ENCODE results near the gene CHRM3. TPM values are rescaled to one million over a fixed set of nuclear protein-coding genes. Genes with fewer than 3 reads are reported as not detected.
"Not testable (repeated sequence)": the region's sequence is repeated elsewhere in the genome, so short reads cannot be mapped to it uniquely, and the experiment has no call there.

CHRM3 gene
- total and polyA plus RNA-seq, 2 donors (not counting 1 experiment from before 2014, with no cell fraction given) = not detected

DNA sequence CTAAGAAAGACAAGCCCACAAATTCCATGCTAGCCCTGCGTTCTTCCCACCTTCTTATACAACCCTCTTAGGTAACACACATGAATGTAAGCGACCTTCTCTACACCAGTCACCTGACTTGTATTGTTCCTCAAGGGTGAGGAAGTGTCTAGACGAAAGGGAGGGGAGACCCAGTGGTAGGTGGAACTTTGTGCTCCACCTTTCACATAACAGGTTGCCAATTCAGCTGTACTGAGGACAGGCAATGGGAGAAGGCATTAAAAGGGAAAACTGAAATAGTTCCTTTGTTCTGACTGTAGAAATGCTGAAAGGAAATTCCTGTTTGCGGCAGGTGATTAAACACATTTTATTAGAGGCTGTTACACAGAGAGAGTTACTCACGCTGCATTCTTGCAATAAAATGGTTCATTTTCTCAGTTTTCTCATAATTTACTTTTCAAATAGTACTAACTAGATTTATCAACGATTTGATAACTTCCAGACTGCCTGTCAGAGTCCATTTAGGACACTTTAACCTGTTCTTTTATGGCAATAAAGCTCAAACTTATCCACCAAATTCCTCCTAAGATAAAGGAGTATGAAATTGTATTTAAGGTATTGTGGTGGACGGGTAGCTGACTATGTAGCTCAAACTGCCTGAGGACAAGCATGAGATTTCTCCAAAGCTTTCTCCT, 17.8 kb upstream of the CHRM3 start:
- H3K27ac ChIP-seq (ENCODE audit: low read length in 2 of 2) = no peak overlapping the region
- no peak overlapping the region for H3K27ac Mint-ChIP-seq
- H3K36me3 ChIP-seq (replicated peaks in 1 of 2; ENCODE audit: control extremely low read depth in 1 of 2, control insufficient read depth in 1 of 2, extremely low read depth in 1 of 2, insufficient read depth in 2 of 2, low read length in 1 of 2) = no peaks in the 10 kb centered on the region
- no peaks in the 10 kb centered on the region for H3K9me3 ChIP-seq (ENCODE audit: control extremely low read depth in 1 of 3, control insufficient read depth in 2 of 3, insufficient read depth in 1 of 3, low read length in 2 of 3)
- DNase-seq (no peak), ATAC-seq (ENCODE audit: low read depth) (no peak)
- H3K9me3 Mint-ChIP-seq (ENCODE audit: insufficient read depth) = peaks cover 2% of the 10 kb centered on the region
- no peaks in the 10 kb centered on the region for H3K79me2 ChIP-seq (ENCODE audit: control insufficient read depth, insufficient read depth, low read length)
- no peak overlapping the region for H2AFZ ChIP-seq (ENCODE audit: insufficient read depth, low read depth, low read length, poor library complexity, severe bottlenecking)
- H3K9ac ChIP-seq (ENCODE audit: low read length) = no peak overlapping the region
- no peaks in the 10 kb centered on the region for H3K27me3 Mint-ChIP-seq
- H3K4me3 ChIP-seq (ENCODE audit: control extremely low read depth in 1 of 5, extremely low read depth in 1 of 5, insufficient read depth in 1 of 5, low read depth in 2 of 5, low read length in 4 of 5) = no peak overlapping the region
- CTCF ChIA-PET = no interaction called here
- no peaks in the 10 kb centered on the region for H3K27me3 ChIP-seq (replicated peaks in 1 of 4; ENCODE audit: control extremely low read depth in 1 of 4, control insufficient read depth in 3 of 4, insufficient read depth in 4 of 4, low read length in 3 of 4)
- H3K4me1 Mint-ChIP-seq = no peaks in the 10 kb centered on the region
- TF ChIP-seq EZH2 (IDR thresholded peaks at IDR 0.05; ENCODE audit: borderline replicate concordance, insufficient read depth, low read depth, low read length, poor library complexity, severe bottlenecking) = no peak
- TF ChIP-seq, protein P1, sequence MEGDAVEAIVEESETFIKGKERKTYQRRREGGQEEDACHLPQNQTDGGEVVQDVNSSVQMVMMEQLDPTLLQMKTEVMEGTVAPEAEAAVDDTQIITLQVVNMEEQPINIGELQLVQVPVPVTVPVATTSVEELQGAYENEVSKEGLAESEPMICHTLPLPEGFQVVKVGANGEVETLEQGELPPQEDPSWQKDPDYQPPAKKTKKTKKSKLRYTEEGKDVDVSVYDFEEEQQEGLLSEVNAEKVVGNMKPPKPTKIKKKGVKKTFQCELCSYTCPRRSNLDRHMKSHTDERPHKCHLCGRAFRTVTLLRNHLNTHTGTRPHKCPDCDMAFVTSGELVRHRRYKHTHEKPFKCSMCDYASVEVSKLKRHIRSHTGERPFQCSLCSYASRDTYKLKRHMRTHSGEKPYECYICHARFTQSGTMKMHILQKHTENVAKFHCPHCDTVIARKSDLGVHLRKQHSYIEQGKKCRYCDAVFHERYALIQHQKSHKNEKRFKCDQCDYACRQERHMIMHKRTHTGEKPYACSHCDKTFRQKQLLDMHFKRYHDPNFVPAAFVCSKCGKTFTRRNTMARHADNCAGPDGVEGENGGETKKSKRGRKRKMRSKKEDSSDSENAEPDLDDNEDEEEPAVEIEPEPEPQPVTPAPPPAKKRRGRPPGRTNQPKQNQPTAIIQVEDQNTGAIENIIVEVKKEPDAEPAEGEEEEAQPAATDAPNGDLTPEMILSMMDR (IDR thresholded peaks at IDR 0.05) = no peak
- no peaks in the 10 kb centered on the region for H4K20me1 ChIP-seq (ENCODE audit: control insufficient read depth, insufficient read depth, low read length, poor library complexity, severe bottlenecking)
- POLR2A ChIA-PET = no interaction called here
- H3K4me3 Mint-ChIP-seq = no peak overlapping the region
- H3K4me1 ChIP-seq (ENCODE audit: control insufficient read depth in 2 of 2, insufficient read depth in 2 of 2, low read length in 2 of 2) = no peaks in the 10 kb centered on the region
- 59% methylated on average over 3 of the region's 7 CpGs for WGBS (ENCODE audit: insufficient coverage)
- no peak overlapping the region for H3K4me2 ChIP-seq (replicated peaks; ENCODE audit: low read depth, low read length, poor library complexity, severe bottlenecking)
- intact Hi-C loops (cut with micrococcal nuclease) = no loop called here

DNA sequence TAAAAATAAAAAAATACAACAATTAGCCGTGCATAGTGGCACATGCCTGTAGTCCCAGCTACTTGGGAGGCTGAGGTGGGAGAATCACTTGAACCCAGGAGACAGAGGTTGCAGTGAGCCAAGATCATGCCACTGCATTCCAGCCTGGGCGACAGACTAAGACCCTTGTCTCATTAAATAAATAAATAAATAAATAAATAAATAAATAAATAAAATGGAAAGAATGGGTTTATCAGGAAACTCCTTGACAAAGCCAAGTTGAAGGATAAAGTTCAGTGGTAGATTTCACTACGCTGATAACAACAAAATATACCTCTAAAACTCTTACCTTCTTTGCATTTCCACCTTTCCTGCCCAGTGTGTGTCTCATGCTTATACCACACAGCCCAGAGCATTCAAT, 15.5 kb upstream of the CHRM3 start:
- H3K4me1 Mint-ChIP-seq; H3K27me3 ChIP-seq (replicated peaks in 1 of 4; ENCODE audit: control extremely low read depth in 1 of 4, control insufficient read depth in 3 of 4, insufficient read depth in 4 of 4, low read length in 3 of 4); H3K9me3 ChIP-seq (ENCODE audit: control extremely low read depth in 1 of 3, control insufficient read depth in 2 of 3, insufficient read depth in 1 of 3, low read length in 2 of 3); H3K27ac Mint-ChIP-seq; H3K9ac ChIP-seq (ENCODE audit: low read length); CTCF ChIA-PET; H2AFZ ChIP-seq (ENCODE audit: insufficient read depth, low read depth, low read length, poor library complexity, severe bottlenecking); POLR2A ChIA-PET; H3K4me1 ChIP-seq (ENCODE audit: control insufficient read depth in 2 of 2, insufficient read depth in 2 of 2, low read length in 2 of 2); H3K4me3 Mint-ChIP-seq; H3K9me3 Mint-ChIP-seq (ENCODE audit: insufficient read depth); H3K27me3 Mint-ChIP-seq; DNase-seq; H3K4me3 ChIP-seq (ENCODE audit: control extremely low read depth in 1 of 5, extremely low read depth in 1 of 5, insufficient read depth in 1 of 5, low read depth in 2 of 5, low read length in 4 of 5); intact Hi-C loops (cut with micrococcal nuclease); H3K36me3 ChIP-seq (replicated peaks in 1 of 2; ENCODE audit: control extremely low read depth in 1 of 2, control insufficient read depth in 1 of 2, extremely low read depth in 1 of 2, insufficient read depth in 2 of 2, low read length in 1 of 2); ATAC-seq (ENCODE audit: low read depth); H3K27ac ChIP-seq (ENCODE audit: low read length in 2 of 2); H4K20me1 ChIP-seq (ENCODE audit: control insufficient read depth, insufficient read depth, low read length, poor library complexity, severe bottlenecking); H3K4me2 ChIP-seq (replicated peaks; ENCODE audit: low read depth, low read length, poor library complexity, severe bottlenecking); H3K79me2 ChIP-seq (ENCODE audit: control insufficient read depth, insufficient read depth, low read length): not testable (repeated sequence)
- WGBS (ENCODE audit: insufficient coverage) = no CpG with 5 or more reads among the region's 3 CpGs
